HEK293 (cell line): ENCODE data around the gene SPOCK3.

Experiments
- CTCF ChIA-PET: fragments of 350-600 bp; formaldehyde crosslinking; extraction: SDS; loops from one replicate; lab custom pipeline; 2021; ENCODE audit warnings: antibody characterized with exemption; lab: Yijun Ruan, JAX
- POLR2A ChIA-PET: fragments of 300-600 bp; formaldehyde crosslinking; extraction: SDS; loops from one replicate; lab custom pipeline; 2020; ENCODE audit warnings: antibody characterized with exemption, inconsistent platforms; lab: Yijun Ruan, JAX
- H3K27ac ChIP-seq: fragments of 200-500 bp; sonication (Bioruptor generic); 2 replicates; pipeline ENCODE4 v1.5.1; 2014; ENCODE audit warnings: low read depth, low read length, control low read depth, inconsistent platforms; ENCODE audit errors: extremely low read depth
- H3K36me3 ChIP-seq, 2 experiments: fragments of 200-500 bp in 1 of 2; sonication (Bioruptor generic) in 1 of 2; 1 replicate in 1 of 2; 2 replicates in 1 of 2; pipeline ENCODE4 v1.5.1; 2014 to 2017; ENCODE audit warnings: inconsistent platforms in 2 of 2, low read length in 2 of 2; ENCODE audit not compliant: control insufficient read depth in 2 of 2, insufficient read depth in 1 of 2
- H3K4me1 ChIP-seq: fragments of 200-500 bp; sonication (Bioruptor generic); 2 replicates; pipeline ENCODE4 v1.5.1; 2014; ENCODE audit warnings: mild to moderate bottlenecking, low read length, inconsistent platforms; ENCODE audit not compliant: control insufficient read depth, insufficient read depth
- H3K4me3 ChIP-seq: 2 replicates; pipeline ENCODE4 v1.5.1; 2011; ENCODE audit warnings: low read depth, mild to moderate bottlenecking, control low read depth, low read length, moderate library complexity
- H3K9me3 ChIP-seq: fragments of 200-500 bp; sonication (Bioruptor generic); 2 replicates; pipeline ENCODE4 v1.5.1; 2014; ENCODE audit warnings: low read depth, low read length, inconsistent platforms; ENCODE audit not compliant: control insufficient read depth, insufficient read depth
- BCL11B ChIP-seq: fragments of 450-650 bp; formaldehyde crosslinking; IDR thresholded peaks from 2 replicates; pipeline ENCODE4 v1.5.1; 2016; ENCODE audit warnings: low read depth, missing biosample characterization, missing genetic modification characterization
- SCRT2 ChIP-seq: fragments of 450-650 bp; formaldehyde crosslinking; IDR thresholded peaks from 2 replicates; pipeline ENCODE4 v1.5.1; 2016; ENCODE audit warnings: missing biosample characterization, missing genetic modification characterization
- SP7 ChIP-seq: fragments of 450-650 bp; formaldehyde crosslinking; IDR thresholded peaks from 2 replicates; pipeline ENCODE4 v1.5.1; 2016; ENCODE audit warnings: missing biosample characterization, missing genetic modification characterization
- ZFHX2 ChIP-seq: fragments of 450-650 bp; formaldehyde crosslinking; conservative IDR thresholded peaks from 2 replicates; pipeline ENCODE4 v1.5.1; 2016; ENCODE audit warnings: missing biosample characterization, missing genetic modification characterization
- ZNF391 ChIP-seq: fragments of 450-650 bp; formaldehyde crosslinking; IDR thresholded peaks from 2 replicates; pipeline ENCODE4 v1.5.1; 2016; ENCODE audit warnings: low read depth, missing biosample characterization, missing genetic modification characterization, borderline replicate concordance
- ZNF433 ChIP-seq: fragments of 450-650 bp; formaldehyde crosslinking; IDR thresholded peaks from 2 replicates; pipeline ENCODE4 v1.5.1; 2016; ENCODE audit warnings: missing biosample characterization, missing genetic modification characterization, low read depth
- ZNF529 ChIP-seq: fragments of 450-650 bp; formaldehyde crosslinking; IDR thresholded peaks from 2 replicates; pipeline ENCODE4 v1.5.1; 2017; ENCODE audit warnings: missing genetic modification characterization, missing biosample characterization; ENCODE audit not compliant: insufficient replicate concordance
- ZNF660 ChIP-seq: fragments of 450-650 bp; IDR thresholded peaks from 2 replicates; pipeline ENCODE4 v1.5.1; 2018; ENCODE audit warnings: missing biosample characterization, mild to moderate bottlenecking, missing genetic modification characterization
- ZNF677 ChIP-seq: fragments of 450-650 bp; IDR thresholded peaks from 2 replicates; pipeline ENCODE4 v1.5.0; 2018; ENCODE audit warnings: missing biosample characterization, mild to moderate bottlenecking, missing genetic modification characterization, moderate library complexity
- TF ChIP-seq, protein P1 (sequence below): fragments of 450-650 bp; formaldehyde crosslinking; IDR thresholded peaks from 2 replicates; pipeline ENCODE4 v1.5.1; 2016; ENCODE audit warnings: missing biosample characterization, missing genetic modification characterization
- TF ChIP-seq, protein P2 (sequence below): fragments of 450-650 bp; formaldehyde crosslinking; IDR thresholded peaks from 2 replicates; pipeline ENCODE4 v1.5.1; 2016; ENCODE audit warnings: missing biosample characterization, missing genetic modification characterization
- TF ChIP-seq, protein P3 (sequence below): fragments of 450-650 bp; formaldehyde crosslinking; IDR thresholded peaks from 2 replicates; pipeline ENCODE4 v1.5.1; 2016; ENCODE audit warnings: missing biosample characterization, missing genetic modification characterization
- TF ChIP-seq, protein P4 (sequence below): fragments of 450-650 bp; formaldehyde crosslinking; IDR thresholded peaks from 2 replicates; pipeline ENCODE4 v1.5.1; 2016; ENCODE audit warnings: missing biosample characterization, missing genetic modification characterization, borderline replicate concordance
- TF ChIP-seq, protein P5 (sequence below): sonication (generic); formaldehyde crosslinking; IDR thresholded peaks from 2 replicates; pipeline ENCODE4 v1.8.1; 2022; ENCODE audit warnings: mild to moderate bottlenecking, moderate library complexity, missing genetic modification reagents
- TF ChIP-seq, protein P6 (sequence below): fragments of 450-650 bp; formaldehyde crosslinking; IDR thresholded peaks from 2 replicates; pipeline ENCODE4 v1.5.1; 2016; ENCODE audit warnings: missing biosample characterization, missing genetic modification characterization
- TF ChIP-seq, protein P7 (sequence below): fragments of 450-650 bp; formaldehyde crosslinking; IDR thresholded peaks from 2 replicates; pipeline ENCODE4 v1.5.1; 2016; ENCODE audit warnings: missing biosample characterization, missing genetic modification characterization

The SPOCK3 gene

DNA sequence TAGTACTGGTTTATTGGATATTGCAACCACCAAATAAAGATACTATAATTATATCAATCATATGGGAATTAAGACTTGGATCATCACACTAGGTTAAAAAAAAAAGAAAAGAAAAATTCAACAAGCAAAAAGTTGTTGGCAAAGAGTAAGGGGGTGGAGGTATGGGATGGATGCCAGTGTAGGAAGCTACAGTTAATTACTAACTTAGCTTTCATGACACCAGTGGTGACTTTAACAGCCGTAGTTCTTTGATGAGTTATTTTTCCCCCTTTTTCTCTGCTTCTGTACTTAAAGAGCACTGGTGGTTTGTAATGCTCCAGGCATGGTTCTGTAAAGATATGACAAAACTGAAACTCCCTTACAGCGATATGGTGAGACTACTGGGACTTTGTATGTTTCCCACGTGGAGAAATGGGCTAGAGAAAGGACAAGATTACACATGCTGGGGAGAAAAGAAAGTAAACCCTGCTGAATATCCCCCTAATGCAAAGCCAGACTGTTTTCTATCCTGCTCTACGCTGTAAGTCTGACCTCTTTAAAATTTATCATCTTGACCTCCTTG lies 210.8 kb downstream of the SPOCK3 start:
- CTCF ChIA-PET, result interaction anchor here (2.2 kb wide), 1 partner anchor 10 kb away, joined by 8 read pairs; no protein-coding TSS in a partner anchor
- POLR2A ChIA-PET, result no interaction called here
- Histone ChIP-seq H3K9me3 (no peaks in the 10 kb centered on the region), H3K4me1 (no peaks in the 10 kb centered on the region), H3K27ac (no peak overlapping the region), H3K36me3 (no peaks in the 10 kb centered on the region), H3K4me3 (no peak overlapping the region)
- TF ChIP-seq, protein P1, sequence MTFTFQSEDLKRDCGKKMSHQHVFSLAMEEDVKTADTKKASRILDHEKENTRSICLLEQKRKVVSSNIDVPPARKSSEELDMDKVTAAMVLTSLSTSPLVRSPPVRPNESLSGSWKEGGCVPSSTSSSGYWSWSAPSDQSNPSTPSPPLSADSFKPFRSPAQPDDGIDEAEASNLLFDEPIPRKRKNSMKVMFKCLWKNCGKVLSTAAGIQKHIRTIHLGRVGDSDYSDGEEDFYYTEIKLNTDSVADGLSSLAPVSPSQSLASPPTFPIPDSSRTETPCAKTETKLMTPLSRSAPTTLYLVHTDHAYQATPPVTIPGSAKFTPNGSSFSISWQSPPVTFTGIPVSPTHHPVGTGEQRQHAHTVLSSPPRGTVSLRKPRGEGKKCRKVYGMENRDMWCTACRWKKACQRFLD (tag by site-specific recombination), result no peak
- TF ChIP-seq, protein P2, sequence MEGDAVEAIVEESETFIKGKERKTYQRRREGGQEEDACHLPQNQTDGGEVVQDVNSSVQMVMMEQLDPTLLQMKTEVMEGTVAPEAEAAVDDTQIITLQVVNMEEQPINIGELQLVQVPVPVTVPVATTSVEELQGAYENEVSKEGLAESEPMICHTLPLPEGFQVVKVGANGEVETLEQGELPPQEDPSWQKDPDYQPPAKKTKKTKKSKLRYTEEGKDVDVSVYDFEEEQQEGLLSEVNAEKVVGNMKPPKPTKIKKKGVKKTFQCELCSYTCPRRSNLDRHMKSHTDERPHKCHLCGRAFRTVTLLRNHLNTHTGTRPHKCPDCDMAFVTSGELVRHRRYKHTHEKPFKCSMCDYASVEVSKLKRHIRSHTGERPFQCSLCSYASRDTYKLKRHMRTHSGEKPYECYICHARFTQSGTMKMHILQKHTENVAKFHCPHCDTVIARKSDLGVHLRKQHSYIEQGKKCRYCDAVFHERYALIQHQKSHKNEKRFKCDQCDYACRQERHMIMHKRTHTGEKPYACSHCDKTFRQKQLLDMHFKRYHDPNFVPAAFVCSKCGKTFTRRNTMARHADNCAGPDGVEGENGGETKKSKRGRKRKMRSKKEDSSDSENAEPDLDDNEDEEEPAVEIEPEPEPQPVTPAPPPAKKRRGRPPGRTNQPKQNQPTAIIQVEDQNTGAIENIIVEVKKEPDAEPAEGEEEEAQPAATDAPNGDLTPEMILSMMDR (tag by site-specific recombination), result no peak
- TF ChIP-seq ZNF391 (tag by site-specific recombination) (no peak), SP7 (no peak), ZNF433 (no peak), ZNF660 (tag by site-specific recombination) (no peak), BCL11B (tag by site-specific recombination) (no peak), ZFHX2 (tag by site-specific recombination) (no peak), ZNF677 (tag by site-specific recombination) (no peak), SCRT2 (tag by site-specific recombination) (no peak), ZNF529 (tag by site-specific recombination) (no peak)
- TF ChIP-seq, protein P3, sequence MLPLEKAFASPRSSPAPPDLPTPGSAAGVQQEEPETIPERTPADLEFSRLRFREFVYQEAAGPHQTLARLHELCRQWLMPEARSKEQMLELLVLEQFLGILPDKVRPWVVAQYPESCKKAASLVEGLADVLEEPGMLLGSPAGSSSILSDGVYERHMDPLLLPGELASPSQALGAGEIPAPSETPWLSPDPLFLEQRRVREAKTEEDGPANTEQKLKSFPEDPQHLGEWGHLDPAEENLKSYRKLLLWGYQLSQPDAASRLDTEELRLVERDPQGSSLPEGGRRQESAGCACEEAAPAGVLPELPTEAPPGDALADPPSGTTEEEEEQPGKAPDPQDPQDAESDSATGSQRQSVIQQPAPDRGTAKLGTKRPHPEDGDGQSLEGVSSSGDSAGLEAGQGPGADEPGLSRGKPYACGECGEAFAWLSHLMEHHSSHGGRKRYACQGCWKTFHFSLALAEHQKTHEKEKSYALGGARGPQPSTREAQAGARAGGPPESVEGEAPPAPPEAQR, result no peak
- TF ChIP-seq, protein P4, sequence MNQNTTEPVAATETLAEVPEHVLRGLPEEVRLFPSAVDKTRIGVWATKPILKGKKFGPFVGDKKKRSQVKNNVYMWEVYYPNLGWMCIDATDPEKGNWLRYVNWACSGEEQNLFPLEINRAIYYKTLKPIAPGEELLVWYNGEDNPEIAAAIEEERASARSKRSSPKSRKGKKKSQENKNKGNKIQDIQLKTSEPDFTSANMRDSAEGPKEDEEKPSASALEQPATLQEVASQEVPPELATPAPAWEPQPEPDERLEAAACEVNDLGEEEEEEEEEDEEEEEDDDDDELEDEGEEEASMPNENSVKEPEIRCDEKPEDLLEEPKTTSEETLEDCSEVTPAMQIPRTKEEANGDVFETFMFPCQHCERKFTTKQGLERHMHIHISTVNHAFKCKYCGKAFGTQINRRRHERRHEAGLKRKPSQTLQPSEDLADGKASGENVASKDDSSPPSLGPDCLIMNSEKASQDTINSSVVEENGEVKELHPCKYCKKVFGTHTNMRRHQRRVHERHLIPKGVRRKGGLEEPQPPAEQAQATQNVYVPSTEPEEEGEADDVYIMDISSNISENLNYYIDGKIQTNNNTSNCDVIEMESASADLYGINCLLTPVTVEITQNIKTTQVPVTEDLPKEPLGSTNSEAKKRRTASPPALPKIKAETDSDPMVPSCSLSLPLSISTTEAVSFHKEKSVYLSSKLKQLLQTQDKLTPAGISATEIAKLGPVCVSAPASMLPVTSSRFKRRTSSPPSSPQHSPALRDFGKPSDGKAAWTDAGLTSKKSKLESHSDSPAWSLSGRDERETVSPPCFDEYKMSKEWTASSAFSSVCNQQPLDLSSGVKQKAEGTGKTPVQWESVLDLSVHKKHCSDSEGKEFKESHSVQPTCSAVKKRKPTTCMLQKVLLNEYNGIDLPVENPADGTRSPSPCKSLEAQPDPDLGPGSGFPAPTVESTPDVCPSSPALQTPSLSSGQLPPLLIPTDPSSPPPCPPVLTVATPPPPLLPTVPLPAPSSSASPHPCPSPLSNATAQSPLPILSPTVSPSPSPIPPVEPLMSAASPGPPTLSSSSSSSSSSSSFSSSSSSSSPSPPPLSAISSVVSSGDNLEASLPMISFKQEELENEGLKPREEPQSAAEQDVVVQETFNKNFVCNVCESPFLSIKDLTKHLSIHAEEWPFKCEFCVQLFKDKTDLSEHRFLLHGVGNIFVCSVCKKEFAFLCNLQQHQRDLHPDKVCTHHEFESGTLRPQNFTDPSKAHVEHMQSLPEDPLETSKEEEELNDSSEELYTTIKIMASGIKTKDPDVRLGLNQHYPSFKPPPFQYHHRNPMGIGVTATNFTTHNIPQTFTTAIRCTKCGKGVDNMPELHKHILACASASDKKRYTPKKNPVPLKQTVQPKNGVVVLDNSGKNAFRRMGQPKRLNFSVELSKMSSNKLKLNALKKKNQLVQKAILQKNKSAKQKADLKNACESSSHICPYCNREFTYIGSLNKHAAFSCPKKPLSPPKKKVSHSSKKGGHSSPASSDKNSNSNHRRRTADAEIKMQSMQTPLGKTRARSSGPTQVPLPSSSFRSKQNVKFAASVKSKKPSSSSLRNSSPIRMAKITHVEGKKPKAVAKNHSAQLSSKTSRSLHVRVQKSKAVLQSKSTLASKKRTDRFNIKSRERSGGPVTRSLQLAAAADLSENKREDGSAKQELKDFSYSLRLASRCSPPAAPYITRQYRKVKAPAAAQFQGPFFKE (tag by site-specific recombination), result no peak
- TF ChIP-seq, protein P5, sequence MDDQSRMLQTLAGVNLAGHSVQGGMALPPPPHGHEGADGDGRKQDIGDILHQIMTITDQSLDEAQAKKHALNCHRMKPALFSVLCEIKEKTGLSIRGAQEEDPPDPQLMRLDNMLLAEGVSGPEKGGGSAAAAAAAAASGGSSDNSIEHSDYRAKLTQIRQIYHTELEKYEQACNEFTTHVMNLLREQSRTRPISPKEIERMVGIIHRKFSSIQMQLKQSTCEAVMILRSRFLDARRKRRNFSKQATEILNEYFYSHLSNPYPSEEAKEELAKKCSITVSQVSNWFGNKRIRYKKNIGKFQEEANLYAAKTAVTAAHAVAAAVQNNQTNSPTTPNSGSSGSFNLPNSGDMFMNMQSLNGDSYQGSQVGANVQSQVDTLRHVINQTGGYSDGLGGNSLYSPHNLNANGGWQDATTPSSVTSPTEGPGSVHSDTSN (CRISPR knock-in tag), result no peak
- TF ChIP-seq, protein P6, sequence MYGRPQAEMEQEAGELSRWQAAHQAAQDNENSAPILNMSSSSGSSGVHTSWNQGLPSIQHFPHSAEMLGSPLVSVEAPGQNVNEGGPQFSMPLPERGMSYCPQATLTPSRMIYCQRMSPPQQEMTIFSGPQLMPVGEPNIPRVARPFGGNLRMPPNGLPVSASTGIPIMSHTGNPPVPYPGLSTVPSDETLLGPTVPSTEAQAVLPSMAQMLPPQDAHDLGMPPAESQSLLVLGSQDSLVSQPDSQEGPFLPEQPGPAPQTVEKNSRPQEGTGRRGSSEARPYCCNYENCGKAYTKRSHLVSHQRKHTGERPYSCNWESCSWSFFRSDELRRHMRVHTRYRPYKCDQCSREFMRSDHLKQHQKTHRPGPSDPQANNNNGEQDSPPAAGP (tag by site-specific recombination), result no peak
- TF ChIP-seq, protein P7, sequence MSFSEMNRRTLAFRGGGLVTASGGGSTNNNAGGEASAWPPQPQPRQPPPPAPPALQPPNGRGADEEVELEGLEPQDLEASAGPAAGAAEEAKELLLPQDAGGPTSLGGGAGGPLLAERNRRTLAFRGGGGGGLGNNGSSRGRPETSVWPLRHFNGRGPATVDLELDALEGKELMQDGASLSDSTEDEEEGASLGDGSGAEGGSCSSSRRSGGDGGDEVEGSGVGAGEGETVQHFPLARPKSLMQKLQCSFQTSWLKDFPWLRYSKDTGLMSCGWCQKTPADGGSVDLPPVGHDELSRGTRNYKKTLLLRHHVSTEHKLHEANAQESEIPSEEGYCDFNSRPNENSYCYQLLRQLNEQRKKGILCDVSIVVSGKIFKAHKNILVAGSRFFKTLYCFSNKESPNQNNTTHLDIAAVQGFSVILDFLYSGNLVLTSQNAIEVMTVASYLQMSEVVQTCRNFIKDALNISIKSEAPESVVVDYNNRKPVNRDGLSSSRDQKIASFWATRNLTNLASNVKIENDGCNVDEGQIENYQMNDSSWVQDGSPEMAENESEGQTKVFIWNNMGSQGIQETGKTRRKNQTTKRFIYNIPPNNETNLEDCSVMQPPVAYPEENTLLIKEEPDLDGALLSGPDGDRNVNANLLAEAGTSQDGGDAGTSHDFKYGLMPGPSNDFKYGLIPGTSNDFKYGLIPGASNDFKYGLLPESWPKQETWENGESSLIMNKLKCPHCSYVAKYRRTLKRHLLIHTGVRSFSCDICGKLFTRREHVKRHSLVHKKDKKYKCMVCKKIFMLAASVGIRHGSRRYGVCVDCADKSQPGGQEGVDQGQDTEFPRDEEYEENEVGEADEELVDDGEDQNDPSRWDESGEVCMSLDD (tag by site-specific recombination), result no peak
